Measurements from ENCODE around the gene FGGY.
"Not testable (repeated sequence)": the region's sequence is repeated elsewhere in the genome, so short reads cannot be mapped to it uniquely, and the experiment has no call there.

Gene FGGY

DNA sequence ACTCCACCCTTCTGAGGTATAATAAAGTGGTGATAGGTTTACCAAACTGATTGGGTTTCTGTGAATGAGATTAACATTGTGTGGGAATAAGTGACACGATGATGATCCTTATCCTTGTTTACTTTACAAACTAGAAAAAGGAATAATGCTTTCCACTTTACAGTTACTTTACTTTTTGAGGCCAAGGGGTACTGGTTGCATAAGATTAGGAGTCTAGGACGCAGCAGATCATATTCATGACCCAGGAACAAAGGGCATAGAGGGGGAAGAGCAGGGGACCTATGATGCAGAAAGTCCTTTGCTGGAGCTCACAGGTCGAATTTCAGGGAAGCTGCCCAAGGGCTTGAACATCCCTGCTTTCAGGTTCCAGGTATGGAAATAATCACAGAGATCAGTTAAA is 20.4 kb downstream of the FGGY start:
- peak; percentile 38 for DNase-seq

DNA sequence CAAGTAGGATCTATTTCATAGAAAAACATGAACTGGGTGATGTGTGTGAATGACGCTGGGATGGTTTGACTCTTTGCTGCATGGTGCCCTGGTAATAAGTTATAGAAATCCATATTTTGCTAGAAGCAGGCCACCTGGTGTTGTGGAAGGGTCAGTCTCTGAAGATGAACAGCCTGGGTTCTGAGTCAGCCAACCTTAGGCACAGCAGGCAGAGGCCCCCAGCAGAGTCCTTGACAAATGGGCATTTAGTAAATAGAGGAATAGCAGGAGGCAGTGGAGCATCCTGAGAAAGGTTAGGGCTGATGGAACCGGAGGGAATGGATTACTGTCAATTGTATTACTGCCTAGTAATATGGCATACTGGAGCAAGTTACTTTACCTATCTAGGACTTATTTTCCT is 20.9 kb downstream of the FGGY start:
- DNase-seq: peak; percentile 76

DNA sequence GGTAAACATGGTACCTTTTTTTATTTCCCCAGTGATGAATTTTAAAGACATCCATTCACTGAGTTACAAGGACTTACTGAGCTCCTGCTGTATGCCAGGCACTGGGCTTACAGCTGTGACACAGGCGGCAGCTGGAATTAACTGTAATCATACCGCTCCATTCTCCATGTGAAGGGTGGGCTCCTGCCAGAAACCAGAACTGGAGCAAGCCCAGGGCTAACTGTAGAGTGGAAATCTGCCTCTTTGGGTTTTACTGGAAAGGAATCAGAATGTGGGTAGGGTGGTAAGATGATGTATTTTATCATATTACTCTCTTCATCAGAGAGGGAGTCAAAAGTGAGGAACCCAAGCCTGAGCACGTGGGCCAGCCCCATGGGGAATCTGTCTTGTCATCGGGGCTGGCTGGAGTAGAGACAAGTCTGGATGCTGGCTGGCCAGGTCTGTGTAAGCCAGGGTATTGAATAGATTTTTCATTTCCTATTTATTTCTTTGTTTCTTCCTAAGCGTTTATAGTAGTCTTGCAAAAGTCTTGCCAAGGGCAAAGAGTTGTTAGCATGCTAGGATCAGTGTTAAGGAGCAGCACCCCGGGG is 21.5 kb downstream of the FGGY start:
- no peak for DNase-seq

DNA sequence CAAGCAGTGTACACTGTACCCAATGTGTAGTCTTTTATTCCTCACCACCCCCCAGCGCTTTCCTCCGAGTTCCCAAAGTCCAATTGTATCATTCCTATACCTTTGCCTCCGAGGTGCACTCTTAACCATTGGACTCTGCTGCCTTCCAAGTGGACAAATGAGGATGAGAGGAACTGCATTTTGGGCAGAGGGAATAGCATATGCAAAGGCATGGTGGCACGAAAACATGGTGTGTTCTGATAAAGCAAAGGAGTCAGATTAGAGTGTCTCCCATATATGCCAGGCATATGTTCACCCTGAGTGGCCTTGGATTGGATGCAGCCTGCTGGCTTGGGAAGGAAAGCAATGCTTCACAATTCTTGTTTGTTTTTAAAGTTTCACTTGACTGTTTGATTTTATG is 25.5 kb downstream of the FGGY start:
- no peak for DNase-seq

DNA sequence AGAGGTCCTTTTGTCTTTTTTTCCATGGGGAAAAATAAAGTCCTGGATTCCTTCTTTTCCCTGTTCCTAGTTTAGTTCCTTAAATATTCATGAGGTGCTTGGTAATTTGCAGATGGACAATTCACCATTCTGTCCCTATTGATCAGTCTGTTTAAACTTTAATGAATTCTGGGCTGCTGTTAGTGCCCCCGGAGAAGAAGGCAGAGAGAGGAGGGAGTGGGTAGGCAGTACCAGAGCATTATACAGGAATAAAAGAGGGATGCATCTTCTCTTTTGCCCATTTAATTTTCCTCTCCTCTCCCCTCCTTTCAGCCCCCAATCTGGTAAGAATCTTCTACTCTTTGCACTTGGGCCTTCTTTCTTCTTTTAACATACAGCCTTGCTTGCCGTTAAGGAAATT is 25.9 kb downstream of the FGGY start:
- DNase-seq: no peak

DNA sequence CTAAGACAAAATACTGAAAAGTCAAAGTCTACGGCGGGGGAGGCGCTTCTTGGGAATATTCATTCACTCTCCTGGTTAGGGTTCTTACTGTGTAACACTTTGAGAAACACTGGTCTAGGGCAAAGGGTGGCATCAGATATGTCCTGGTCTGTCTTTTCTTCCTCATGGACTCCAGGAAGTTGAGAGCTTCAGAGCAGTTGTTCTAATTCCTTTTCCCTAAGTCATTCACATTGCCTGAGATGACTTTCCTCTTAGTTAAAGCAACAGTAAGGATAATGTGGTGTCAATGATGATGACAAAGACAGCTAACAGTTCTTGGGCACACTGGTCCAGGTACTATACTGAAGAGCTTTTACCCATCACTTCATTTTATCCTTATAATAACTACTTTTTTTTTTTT is 27.0 kb downstream of the FGGY start:
- no peak for DNase-seq

DNA sequence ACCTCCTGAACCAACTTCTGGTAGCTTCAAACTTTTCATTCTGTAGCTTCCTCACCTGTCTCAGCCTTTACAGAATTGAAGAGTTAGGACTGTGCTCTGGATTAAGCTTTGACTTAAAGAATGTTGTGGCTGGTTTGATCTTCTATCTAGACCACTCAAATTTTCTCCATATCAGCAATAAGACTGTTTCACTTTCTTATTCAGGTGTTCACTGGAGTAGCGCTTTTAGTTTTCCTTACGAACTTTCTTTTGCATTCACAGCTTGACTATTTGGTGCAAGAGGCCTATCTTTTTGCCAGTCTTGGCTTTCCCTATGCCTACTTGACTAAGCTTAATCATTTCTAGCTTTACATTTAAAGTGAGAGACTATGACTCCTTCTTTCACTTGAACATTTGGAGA is 31.5 kb downstream of the FGGY start:
- no peak for DNase-seq

DNA sequence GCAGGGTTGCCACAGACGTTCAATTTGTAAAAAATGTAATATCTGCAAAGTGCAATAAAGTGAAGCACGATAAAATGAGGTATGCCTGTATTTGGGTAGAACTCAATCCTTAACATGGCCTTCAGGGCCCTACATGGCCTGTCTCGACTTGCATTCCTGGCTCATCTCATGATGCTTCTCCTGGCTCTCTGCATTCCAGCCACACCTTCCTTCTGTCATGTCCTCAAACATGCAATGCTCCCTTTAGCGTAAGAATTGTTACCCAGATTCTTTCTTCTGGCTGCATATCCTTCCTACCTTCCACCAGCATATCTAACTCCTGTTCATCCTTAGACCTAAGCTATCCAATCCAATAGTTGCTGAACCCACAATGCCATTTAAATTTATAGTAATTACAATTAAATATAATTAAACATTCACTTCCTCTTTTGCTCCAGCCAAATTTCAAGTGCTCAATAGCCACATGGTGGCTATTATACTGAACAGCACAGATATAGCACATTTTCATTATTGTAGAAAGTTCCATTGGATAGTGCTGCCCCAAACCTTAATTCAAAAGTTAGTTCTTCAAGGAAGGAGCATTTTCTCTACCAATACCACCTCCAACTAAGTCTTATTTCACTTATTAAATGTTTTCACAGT is 32.6 kb downstream of the FGGY start:
- DNase-seq: no peak

DNA sequence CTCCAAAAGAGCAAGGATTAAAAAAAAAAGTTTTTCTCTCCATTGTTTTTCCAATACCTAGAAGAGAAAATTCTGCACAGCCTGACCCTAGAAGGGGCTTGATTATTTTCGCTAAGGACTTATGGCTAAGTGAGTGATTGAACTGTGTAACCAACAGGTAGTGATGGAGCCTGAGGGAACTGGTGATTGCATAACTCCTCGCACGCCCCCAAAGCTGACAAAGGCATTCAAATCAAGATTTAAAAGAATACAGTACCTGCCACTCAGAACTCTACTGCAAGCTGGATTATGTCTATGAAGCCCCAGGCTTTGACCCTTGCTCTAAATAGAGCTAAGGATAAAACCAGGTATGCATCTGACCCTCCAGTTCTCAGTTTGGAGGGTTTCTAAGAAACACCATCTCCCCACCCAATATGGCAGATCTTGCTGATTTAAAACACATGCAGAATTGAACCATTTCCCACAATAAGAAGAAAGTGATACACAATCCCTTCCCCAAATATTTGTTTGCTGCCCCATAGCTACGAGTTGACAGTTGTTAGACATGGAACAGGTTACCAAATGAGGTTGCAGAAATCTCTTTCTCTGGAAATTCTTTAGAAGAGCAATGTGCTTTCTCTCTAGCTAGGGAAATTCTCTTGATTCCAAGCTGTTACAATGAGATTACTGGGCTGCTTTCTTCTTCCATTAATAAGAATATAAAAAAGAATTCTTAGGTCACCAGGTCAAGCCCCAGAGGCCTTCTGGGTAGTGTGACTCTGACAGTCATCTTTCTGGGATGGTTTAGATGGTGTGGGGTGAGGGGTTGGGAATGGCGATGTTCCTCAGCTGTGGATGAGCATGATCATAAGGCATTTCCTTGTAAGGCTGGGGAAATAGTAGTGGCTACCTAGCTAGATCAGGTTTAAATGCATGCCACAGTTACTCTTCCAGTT is 35.1 kb downstream of the FGGY start:
- no peak for DNase-seq

DNA sequence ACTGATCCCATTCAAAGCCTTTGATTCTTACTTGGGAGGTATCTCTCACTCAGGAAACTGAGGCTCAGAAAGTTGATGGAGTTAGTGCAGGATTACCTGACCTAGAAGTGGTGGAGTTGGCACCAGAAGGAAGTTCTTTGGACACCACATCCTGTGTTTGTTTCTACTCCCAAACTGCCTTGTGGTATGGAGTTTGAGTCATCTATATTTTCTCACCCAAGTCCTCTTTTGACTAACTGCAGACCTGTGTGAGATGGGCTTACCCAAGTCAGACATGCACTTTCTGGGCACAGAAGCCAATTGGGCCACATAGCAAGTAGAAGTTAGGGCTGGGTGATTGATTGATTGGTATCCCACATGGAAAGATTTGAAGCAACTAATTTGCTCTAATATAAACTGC is 36.1 kb downstream of the FGGY start:
- DNase-seq: no peak

DNA sequence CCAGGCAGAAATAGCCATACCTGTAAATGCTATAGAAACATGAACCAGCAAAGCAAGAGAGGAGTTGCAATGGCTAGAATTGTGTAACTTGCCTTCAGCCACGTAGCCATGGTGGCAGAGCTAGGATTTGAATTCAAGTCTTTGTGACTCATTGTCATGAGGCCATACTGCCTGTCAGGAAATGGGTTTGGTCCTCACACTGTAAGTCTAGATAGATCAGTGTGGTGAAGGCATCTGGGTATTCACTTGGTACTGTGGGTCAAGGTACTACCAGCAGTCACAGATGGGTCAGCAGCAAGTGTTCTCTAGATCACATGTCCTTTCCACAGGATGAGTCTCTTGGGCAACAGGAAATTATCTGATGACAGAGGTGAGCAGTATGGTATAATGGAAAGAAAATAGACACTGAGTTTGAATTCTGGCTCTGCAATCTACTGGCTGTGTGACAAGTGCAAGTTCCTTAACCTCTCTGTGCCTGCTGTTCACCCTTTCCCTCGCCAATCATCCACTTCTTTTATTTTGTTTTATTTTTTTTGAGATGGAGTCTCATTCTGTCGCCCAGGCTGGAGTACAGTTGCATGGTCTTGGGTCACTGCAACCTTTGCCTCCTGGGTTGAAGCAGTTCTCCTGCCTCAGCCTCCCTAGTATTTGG is 36.9 kb downstream of the FGGY start:
- no peak for DNase-seq

DNA sequence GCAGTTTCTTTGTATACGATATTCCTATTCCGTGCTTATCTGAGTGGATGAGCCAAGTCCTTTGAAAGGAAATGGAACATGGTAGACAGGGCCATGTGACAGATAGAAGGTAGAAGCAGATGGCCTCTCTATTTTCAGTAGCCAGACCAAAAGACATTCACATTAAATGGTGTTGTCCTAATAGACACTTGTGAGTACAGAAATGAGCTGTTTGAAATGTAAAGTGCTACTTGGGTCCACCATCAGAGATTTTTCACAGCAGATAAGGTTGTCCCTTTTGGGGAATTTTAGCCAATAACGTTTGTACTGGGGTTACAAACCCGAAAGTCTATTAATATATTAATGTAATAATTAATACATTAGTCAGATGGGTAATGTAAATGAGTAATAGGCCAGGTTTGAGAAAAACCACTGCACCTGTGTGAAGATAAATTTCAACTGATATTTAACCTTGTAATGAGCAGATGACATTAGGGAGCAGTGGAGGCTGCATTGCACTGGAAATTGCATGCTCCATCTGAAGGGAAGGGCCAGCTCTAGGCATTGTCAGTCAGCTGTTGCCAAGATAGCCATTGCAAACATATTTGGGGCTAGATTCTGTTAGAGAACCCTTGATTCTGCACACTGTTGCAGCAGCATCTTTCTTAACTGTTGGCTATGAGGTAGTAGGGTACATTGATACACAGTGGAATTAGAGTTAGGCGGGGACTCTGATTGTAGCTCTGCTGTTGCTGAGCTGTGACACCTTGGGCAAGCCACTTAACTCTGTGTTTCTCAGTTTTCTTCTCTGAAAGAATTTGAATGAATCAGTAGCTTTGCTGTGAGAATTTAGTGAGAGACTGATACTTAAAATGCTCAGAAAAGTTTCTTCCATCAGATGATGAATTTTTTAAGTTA is 43.8 kb downstream of the FGGY start:
- DNase-seq: no peak

DNA sequence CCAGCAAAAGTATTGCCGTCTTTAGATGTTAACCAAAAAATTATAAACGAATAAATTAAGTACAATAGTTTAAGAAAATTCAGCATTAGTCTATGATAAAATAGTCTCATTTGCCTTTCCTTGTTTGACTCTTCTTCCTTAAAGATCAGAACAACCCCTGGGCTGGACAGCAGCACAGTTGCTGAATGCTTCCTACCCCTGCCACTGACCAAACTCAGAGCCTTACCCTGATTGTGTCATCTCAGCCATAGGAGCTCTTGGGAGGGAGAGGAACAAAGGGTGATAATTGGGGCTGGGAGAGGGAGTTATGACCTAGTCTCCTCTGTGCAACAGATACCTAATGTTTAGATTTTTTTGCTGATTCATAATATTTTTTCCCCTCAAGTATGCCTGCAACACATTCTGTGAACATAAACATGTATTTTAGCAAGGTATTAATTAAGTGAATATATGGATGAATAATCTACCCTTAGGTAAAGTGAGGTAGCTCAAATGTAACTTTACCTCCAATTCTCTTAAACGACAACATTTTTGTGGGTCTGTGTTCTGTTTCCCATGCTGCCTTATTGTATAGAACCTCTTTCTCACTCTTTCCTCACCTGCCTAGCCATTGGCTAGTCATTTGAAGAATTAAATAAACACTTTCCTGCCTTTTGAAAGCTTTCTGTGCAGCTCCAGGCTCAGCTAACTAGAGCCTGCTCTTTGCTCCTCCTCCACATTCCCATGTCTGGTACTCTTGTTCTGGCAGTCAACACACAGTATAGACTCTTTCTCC is 46.1 kb downstream of the FGGY start:
- DNase-seq: peak; percentile 9

DNA sequence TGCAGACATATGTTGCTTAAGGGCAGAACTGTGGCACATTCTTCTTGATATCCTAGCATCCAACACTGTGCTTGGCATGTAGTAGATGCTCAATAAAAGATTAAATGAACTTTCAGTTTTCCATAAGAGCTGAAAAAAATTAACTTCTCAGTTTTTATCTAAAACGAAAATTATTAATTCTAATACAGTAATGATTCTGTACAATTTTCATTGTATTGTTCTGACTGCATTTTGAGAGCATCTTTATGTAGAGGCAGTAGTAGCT is 46.6 kb downstream of the FGGY start:
- no peak for DNase-seq

DNA sequence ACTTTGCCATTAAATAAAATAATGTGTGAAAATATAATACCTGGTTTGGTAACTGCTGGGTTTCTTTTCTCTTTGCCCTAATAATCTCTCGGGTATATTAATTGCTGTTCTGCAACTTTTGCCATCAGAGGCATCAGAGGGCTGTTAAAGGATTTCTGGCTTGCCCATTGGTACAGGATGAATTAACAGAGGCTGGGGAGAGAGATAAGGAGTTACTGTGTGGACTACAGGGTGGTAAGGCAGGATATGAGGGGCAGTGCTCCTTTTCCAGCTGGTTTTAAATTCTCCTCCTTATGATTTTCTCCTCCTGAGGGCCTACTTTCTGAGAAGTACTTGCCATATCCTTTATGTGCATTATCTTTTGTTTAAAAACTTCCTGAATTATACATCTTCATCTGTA is 48.3 kb downstream of the FGGY start:
- DNase-seq: no peak

DNA sequence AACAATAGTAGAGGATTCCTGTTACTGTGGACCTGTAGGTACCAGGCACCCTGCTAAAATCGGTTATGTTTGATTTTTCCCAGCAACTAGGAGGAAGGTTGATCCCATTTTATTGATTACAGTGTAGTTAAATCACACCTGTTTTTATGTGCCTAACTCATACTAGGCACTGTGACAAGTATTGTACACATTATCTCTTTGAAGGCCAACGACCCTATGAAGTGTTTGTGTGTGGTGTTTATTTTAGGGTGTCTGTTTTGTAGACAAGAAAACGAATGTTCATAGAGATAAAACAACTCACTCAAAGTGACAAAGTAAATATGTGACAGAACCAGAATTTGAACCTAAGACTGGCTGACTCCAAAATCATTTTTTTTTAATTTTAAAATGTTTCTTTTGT is 49.5 kb downstream of the FGGY start:
- DNase-seq: no peak

DNA sequence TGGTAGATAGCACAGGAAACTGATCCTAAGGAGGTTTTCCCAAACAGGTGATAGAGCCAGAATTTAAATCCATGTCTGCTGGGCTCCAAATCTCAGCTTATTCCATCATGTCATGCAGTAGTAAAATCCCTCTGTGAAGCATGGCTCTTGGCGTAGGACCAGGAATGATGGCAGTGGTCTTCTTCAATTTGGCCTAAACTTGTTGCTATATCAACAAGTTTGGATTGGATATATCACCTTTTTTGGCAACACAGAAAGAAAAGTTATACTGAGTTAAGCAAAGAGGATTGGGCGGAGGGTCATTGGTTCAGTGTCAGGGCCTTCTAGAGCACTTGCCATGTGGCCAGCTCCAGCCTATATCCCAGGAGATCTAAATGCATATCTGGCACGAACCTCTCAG is 52.2 kb downstream of the FGGY start:
- no peak for DNase-seq

DNA sequence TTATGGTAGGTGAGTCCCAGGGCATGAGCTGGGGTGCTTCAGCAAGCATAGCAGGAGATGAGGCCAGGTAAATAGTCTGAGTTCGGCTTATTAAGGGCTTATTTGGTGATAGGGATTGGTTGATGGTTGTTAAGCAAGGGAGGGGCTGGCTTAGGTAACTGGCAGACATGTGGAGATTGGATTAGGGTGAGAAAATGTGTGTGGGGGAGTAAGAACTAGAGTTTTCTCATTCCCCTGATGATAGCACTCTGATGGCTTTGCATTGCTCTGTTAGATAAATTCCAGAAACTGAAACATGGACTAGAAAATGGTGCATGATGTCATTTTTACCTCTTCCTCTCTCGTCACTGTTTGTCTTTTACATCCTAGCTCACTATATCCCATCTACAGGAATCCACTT is 53.6 kb downstream of the FGGY start:
- DNase-seq: no peak

DNA sequence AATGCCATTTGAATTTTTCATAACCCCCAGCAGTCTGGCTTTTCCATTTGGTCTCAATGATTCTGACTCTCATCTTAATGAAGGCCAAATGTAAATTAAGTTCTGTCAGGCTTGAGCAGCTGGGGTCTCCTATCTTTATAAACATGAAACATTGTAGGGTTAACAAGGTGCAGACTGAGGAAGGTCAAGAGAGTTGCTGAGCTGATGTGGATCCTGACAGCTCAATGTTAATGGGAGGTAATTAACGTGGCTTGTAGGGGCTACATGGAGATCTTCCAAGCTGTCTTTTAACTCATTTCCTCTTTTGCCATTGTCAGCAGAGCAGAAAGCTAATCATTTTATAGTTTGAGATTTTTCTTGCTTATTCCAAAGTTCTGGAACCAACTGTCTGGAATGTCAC is 55.2 kb downstream of the FGGY start:
- DNase-seq: peak; percentile 14

DNA sequence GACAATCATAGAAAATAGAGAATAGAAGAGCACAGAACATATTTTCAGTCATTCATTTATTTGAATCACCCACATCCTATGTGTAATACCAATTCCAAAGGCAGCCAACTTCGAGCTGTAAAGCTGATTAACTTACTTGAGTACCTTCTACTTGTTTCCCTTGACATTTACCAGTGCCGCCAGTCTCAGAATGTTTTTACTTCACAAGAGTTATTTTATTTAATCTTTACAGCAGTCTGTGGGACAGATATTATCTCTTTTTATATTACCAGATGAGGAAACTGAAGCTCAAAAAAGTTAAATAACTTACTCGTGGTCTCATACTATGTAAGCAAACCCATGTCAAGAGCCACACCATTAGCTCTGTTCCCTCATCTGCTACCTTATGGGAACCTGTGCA is 56.6 kb downstream of the FGGY start:
- no peak for DNase-seq

DNA sequence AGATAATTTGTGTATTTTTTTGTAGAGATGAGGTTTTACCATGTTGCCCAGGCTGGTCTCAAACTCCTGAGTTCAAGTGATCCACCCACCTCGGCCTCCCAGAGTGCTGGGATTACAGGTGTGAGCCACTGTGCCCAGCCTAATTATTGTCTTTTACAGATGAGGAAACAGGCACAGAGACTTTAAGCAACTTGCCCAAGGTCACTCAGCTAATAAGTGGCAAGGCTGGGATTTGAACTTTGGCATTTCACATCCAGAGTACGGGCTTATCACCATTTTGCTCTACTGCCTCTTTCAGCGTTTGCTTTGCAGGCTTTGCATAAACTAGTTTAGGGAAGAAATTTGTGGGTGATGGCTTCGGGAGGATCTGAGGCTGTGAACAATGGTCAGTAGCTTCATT is 57.3 kb downstream of the FGGY start:
- DNase-seq: not testable (repeated sequence)

DNA sequence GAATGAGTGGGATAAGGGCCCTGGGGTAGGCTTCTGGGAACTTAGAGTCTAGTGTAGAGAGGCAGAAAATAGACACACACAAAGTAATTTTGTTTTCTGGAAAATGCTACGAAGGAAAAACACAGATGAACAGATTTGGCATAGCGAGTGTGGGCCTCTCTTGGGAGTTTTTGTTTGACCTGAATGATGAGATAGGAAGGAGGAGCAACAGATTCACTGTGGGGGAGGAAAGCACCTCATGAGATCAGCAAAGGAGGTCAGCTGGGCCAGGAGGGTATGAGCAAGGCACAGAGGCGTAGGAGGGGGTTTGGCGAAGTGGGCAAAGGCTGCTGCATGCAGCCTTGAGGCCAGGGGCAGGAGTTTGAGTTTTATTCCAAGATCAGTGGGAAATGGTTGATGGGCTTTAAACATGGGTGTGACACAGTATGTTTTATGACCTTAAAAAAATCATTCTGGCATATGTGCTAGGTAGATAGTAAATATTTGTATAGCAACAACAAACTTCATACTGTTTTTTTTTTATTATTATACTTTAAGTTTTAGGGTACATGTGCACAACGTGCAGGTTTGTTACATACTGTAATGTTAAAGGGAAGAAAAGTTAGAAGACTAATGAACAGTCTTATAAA is 57.9 kb downstream of the FGGY start:
- DNase-seq: peak; percentile 6
